ENCODE measurements around the gene MECP2.

- TF ChIP-seq CTCF (conservative IDR thresholded peaks at IDR 0.05; ENCODE audit: low read length): no peak
- no peak for TF ChIP-seq EZH2phosphoT487 (IDR thresholded peaks at IDR 0.05; ENCODE audit: borderline replicate concordance)
Observed at GRCh38 chrX:154083126-154083517, 14.4 kb downstream of the MECP2 start.
